ENCODE measurements around the gene DAND5. TPM values are rescaled to one million over a fixed set of nuclear protein-coding genes. Genes with fewer than 3 reads are reported as not detected.

DAND5 gene
- total RNA-seq, 2 donors from 2014 or later, result not detected

- DNase-seq (ENCODE audit: low spot score) (no peak), ATAC-seq (no peak)
- H3K36me3 Mint-ChIP-seq, result peaks cover 5% of the 10 kb centered on the region
- H3K27me3 Mint-ChIP-seq, result peaks cover 29 to 32% of the 10 kb centered on the region in 2 donors
- peak overlapping the region; percentile 30 for H3K4me3 Mint-ChIP-seq
- no peaks in the 10 kb centered on the region for H3K9me3 Mint-ChIP-seq
- H3K4me1 Mint-ChIP-seq (ENCODE audit: low read depth in 2 of 2), result peaks cover 7 to 8% of the 10 kb centered on the region in 2 donors
- H3K27ac Mint-ChIP-seq, result no peak overlapping the region
Observed at GRCh38 chr19:12997179-12997966, 28.0 kb downstream of the DAND5 start.

- peaks cover 7 to 8% of the 10 kb centered on the region in 2 donors for H3K4me1 Mint-ChIP-seq (ENCODE audit: low read depth in 2 of 2)
- ATAC-seq (no peak), DNase-seq (ENCODE audit: low spot score) (no peak)
- peaks cover 32% of the 10 kb centered on the region in 2 donors for H3K27me3 Mint-ChIP-seq
- H3K27ac Mint-ChIP-seq, result no peak overlapping the region
- peak overlapping the region; percentile 17 for H3K4me3 Mint-ChIP-seq
- H3K9me3 Mint-ChIP-seq, result no peaks in the 10 kb centered on the region
- peaks cover 5% of the 10 kb centered on the region for H3K36me3 Mint-ChIP-seq
Observed at GRCh38 chr19:12997967-12998940, 28.9 kb downstream of the DAND5 start.

GRCh38 chr19:13001166-13001501 lies 31.8 kb downstream of the DAND5 start:
- ATAC-seq, result no peak
- Mint-ChIP-seq H3K4me1 (ENCODE audit: low read depth in 2 of 2) (peaks cover 0 to under 1% of the 10 kb centered on the region in 2 donors), H3K27ac (no peak overlapping the region), H3K4me3 (no peak overlapping the region), H3K9me3 (no peaks in the 10 kb centered on the region), H3K36me3 (no peaks in the 10 kb centered on the region), H3K27me3 (peaks cover 17 to 29% of the 10 kb centered on the region in 2 donors)
- DNase-seq (ENCODE audit: low spot score), result no peak

- no peak for ATAC-seq
- no peak overlapping the region for H3K4me3 Mint-ChIP-seq
- H3K36me3 Mint-ChIP-seq, result no peaks in the 10 kb centered on the region
- peaks cover 17 to 29% of the 10 kb centered on the region in 2 donors for H3K27me3 Mint-ChIP-seq
- H3K4me1 Mint-ChIP-seq (ENCODE audit: low read depth in 2 of 2), result no peaks in the 10 kb centered on the region
- no peak for DNase-seq (ENCODE audit: low spot score)
- no peak overlapping the region for H3K27ac Mint-ChIP-seq
- H3K9me3 Mint-ChIP-seq, result no peaks in the 10 kb centered on the region
Observed at GRCh38 chr19:13001502-13002165, 32.3 kb downstream of the DAND5 start.

- peaks cover 17 to 27% of the 10 kb centered on the region in 2 donors for H3K27me3 Mint-ChIP-seq
- H3K4me3 Mint-ChIP-seq, result no peak overlapping the region
- no peaks in the 10 kb centered on the region for H3K4me1 Mint-ChIP-seq (ENCODE audit: low read depth in 2 of 2)
- H3K27ac Mint-ChIP-seq, result no peak overlapping the region
- no peaks in the 10 kb centered on the region for H3K9me3 Mint-ChIP-seq
- DNase-seq (ENCODE audit: low spot score) (no peak), ATAC-seq (no peak)
- H3K36me3 Mint-ChIP-seq, result no peaks in the 10 kb centered on the region
Observed at GRCh38 chr19:13002166-13002898, 33.0 kb downstream of the DAND5 start.

GRCh38 chr19:13003081-13003480 lies 33.7 kb downstream of the DAND5 start:
- DNase-seq (ENCODE audit: low spot score) (no peak), ATAC-seq (no peak)
- no peaks in the 10 kb centered on the region for H3K4me1 Mint-ChIP-seq (ENCODE audit: low read depth in 2 of 2)
- H3K4me3 Mint-ChIP-seq, result no peak overlapping the region
- H3K27me3 Mint-ChIP-seq, result peaks cover 11 to 25% of the 10 kb centered on the region in 2 donors
- no peaks in the 10 kb centered on the region for H3K36me3 Mint-ChIP-seq
- no peaks in the 10 kb centered on the region for H3K9me3 Mint-ChIP-seq
- H3K27ac Mint-ChIP-seq, result no peak overlapping the region

GRCh38 chr19:13004273-13004672 lies 34.9 kb downstream of the DAND5 start:
- peaks cover 9 to 26% of the 10 kb centered on the region in 2 donors for H3K27me3 Mint-ChIP-seq
- ATAC-seq (no peak), DNase-seq (ENCODE audit: low spot score) (no peak)
- no peaks in the 10 kb centered on the region for H3K9me3 Mint-ChIP-seq
- H3K4me3 Mint-ChIP-seq, result no peak overlapping the region
- no peak overlapping the region for H3K27ac Mint-ChIP-seq
- H3K4me1 Mint-ChIP-seq (ENCODE audit: low read depth in 2 of 2), result no peaks in the 10 kb centered on the region
- H3K36me3 Mint-ChIP-seq, result no peaks in the 10 kb centered on the region

GRCh38 chr19:13005253-13005652 lies 35.9 kb downstream of the DAND5 start:
- no peaks in the 10 kb centered on the region for H3K9me3 Mint-ChIP-seq
- DNase-seq (ENCODE audit: low spot score), result no peak
- H3K36me3 Mint-ChIP-seq, result no peaks in the 10 kb centered on the region
- no peak for ATAC-seq
- no peak overlapping the region for H3K4me3 Mint-ChIP-seq
- H3K4me1 Mint-ChIP-seq (ENCODE audit: low read depth in 2 of 2), result no peaks in the 10 kb centered on the region
- no peak overlapping the region for H3K27ac Mint-ChIP-seq
- peaks cover 10 to 23% of the 10 kb centered on the region in 2 donors for H3K27me3 Mint-ChIP-seq

- H3K27ac Mint-ChIP-seq, result no peak overlapping the region
- no peak overlapping the region for H3K4me3 Mint-ChIP-seq
- H3K9me3 Mint-ChIP-seq, result no peaks in the 10 kb centered on the region
- ATAC-seq, result no peak
- peaks cover 10 to 25% of the 10 kb centered on the region in 2 donors for H3K27me3 Mint-ChIP-seq
- H3K36me3 Mint-ChIP-seq, result no peaks in the 10 kb centered on the region
- no peaks in the 10 kb centered on the region for H3K4me1 Mint-ChIP-seq (ENCODE audit: low read depth in 2 of 2)
- DNase-seq (ENCODE audit: low spot score), result no peak
Observed at GRCh38 chr19:13005861-13006370, 36.5 kb downstream of the DAND5 start.

GRCh38 chr19:13006431-13007281 lies 37.3 kb downstream of the DAND5 start:
- no peaks in the 10 kb centered on the region for H3K36me3 Mint-ChIP-seq
- peaks cover 10 to 27% of the 10 kb centered on the region in 2 donors for H3K27me3 Mint-ChIP-seq
- H3K9me3 Mint-ChIP-seq, result no peaks in the 10 kb centered on the region
- DNase-seq (ENCODE audit: low spot score) (no peak), ATAC-seq (no peak)
- H3K4me3 Mint-ChIP-seq, result no peak overlapping the region
- no peaks in the 10 kb centered on the region for H3K4me1 Mint-ChIP-seq (ENCODE audit: low read depth in 2 of 2)
- no peak overlapping the region for H3K27ac Mint-ChIP-seq

- Mint-ChIP-seq H3K36me3 (no peaks in the 10 kb centered on the region), H3K4me1 (ENCODE audit: low read depth in 2 of 2) (peaks cover under 1% of the 10 kb centered on the region in 2 donors), H3K9me3 (no peaks in the 10 kb centered on the region), H3K27me3 (peaks cover 10 to 27% of the 10 kb centered on the region in 2 donors), H3K4me3 (no peak overlapping the region), H3K27ac (no peak overlapping the region)
- DNase-seq (ENCODE audit: low spot score) (no peak), ATAC-seq (no peak)
Observed at GRCh38 chr19:13007292-13008045, 38.1 kb downstream of the DAND5 start.
